Pancreas (tissue), 10 donors: ENCODE results near the gene SLC30A1. TPM values are rescaled to one million over a fixed set of nuclear protein-coding genes. Genes with fewer than 3 reads are reported as not detected.
A peak's percentile ranks its signal among the peaks of the same experiment; 100 is the strongest.

Source experiments
- ATAC-seq, 4 donors: fragments of 200-7000 bp; cut with Tn5 transposase; one replicate each; pipeline versions ENCODE4 v1.8.0 to v1.9.1; 2020; ENCODE audit warnings: mild to moderate bottlenecking in 4 of 4, moderate library complexity in 4 of 4
- DNase-seq, 6 donors: peaks; one replicate each; pipeline ENCODE4 v3.0.0-alpha.2; 2020
- FAIRE-seq: peaks from 2 replicates; lab custom pipeline; 2012; peaks lifted over from hg19 to GRCh38; lab: Jason Lieb, UNC
- H3K27ac ChIP-seq, 4 donors: fragments of 200-600 bp; sonication (generic); 1 replicate in 3 of 4; 2 replicates in 1 of 4; pipeline versions ENCODE4 v1.5.0 to v1.8.0; 2020
- H3K27me3 ChIP-seq, 4 donors: fragments of 200-600 bp; one replicate each; pipeline ENCODE4 v1.8.0; 2021
- H3K36me3 ChIP-seq, 3 donors: fragments of 200-600 bp; sonication (generic) in 1 of 3; one replicate each; pipeline versions ENCODE4 v1.5.0 to v1.8.0; 2020 to 2021
- H3K4me1 ChIP-seq, 3 donors: fragments of 200-600 bp; one replicate each; pipeline ENCODE4 v1.8.0; 2021
- H3K4me3 ChIP-seq, 4 donors: fragments of 200-600 bp; sonication (generic) in 2 of 4; one replicate each; pipeline versions ENCODE4 v1.5.0 to v1.8.0; 2020 to 2021
- H3K9me3 ChIP-seq, 4 donors: fragments of 200-600 bp; one replicate each; pipeline ENCODE4 v1.8.0; 2021
- WGBS, 2 donors: extraction: QIAGEN DNeasy Blood & Tissue Kit; methylation state at CpG; one replicate each; pipeline ENCODE4 v1.1.7; 2013; 5-methylcytosine and 5-hydroxymethylcytosine counted together
- intact Hi-C, 3 donors: fragments of 100-400 bp; cut with DNase I; formaldehyde crosslinking; loops; one replicate each; pipeline versions ENCODE4 v1.11.1 to v1.14.2; 2022
- polyA plus RNA-seq, 2 donors: library from polyadenylated mRNA; stranded (reverse); fragments of 200-250 nt; gene quantifications; one replicate each; pipeline ENCODE4 v1.2.3, GENCODE V29; 2013
- total RNA-seq, 6 donors: library from RNA; stranded (reverse); fragmentation: NEBNext Ultra II Directional in 4 of 6; extraction: Animal tissue kit (Norgen Biotek cat#: 25700) in 4 of 6; gene quantifications; one replicate each; pipeline versions ENCODE4 v1.2.1 to v1.2.4, GENCODE V29; 2021 to 2023
- TF ChIP-seq, protein P1 (sequence below), 4 donors: fragments of 200-600 bp; sonication (generic) in 3 of 4; IDR thresholded peaks; one replicate each; pipeline versions ENCODE4 v1.5.0 to v1.8.0; 2021; ENCODE audit warnings: antibody characterized with exemption in 4 of 4
- donor health status: healthy with polysubstance abuse.
- donor health status: DM: no; HTN: no; CAD: no; lungs with moderate emphysema.
- donor health status: DM: no; HTN: no; CAD: no.
- donor health status: control.
- donor health status: control.
- donor health status: Bipolar disorder and iron deficiency.
- donor health status: DM: yes; HTN: yes; CAD: no.
- donor health status: DM: no; HTN: no; CAD: no.
- donor health status: DM: no; HTN: no; CAD: no.
- donor health status: DM: yes; HTN: yes; CAD: no.

SLC30A1 gene
- total and polyA plus RNA-seq, 8 donors, result 1.5 to 19.5 (median 8.0) TPM

DNA sequence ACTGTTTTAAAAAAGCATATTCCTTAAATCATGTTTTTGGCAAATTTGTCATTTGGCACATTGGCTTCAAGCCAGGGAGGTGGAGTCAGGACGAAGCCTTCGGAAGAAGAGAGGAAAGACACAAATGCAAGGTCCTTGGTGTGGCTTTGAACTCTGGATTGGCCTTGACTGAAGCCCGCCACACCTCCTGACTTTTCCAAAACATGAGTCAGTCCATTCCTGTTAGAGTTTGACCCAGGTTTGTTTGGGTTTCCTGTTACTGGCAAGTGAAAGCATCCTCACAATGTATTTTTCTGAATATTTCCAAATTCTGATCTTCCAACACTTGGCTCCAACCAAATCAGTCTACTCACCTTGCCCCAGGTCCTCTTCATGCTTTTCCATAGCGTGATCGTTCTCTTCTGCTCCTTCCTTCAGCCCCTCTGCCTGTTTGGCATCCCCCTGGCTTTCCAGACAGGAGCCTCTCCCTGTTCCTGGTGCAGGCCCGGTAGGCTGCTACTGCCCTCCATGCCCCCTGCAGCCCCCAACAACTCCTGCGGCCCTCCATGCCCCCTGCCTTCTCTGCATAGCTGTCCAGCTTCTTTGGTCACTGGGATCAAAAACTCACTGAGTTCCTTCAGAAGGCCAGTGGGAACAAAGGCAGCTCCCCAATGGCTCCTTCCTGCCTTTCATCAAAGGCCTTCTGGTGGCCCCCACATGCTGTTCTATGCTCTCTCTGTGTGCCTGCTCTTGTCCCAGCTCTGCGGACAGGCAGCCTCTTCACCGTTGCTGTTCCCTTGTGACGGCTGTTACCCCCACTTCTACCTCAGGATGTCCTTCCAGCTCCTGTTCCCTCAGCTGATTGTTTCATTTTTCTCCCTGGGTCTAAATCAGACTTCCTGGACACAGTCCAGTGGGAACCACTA lies 30.4 kb upstream of the SLC30A1 start:
- no peak for DNase-seq
- FAIRE-seq, result no peak
- Histone ChIP-seq H3K4me3 (no peak overlapping the region), H3K9me3 (no peaks in the 10 kb centered on the region), H3K4me1 (peaks cover 0 to 5% (median 0%) of the 10 kb centered on the region in 3 donors), H3K36me3 (no peaks in the 10 kb centered on the region), H3K27me3 (no peaks in the 10 kb centered on the region), H3K27ac (no peak overlapping the region)
- TF ChIP-seq, protein P1, sequence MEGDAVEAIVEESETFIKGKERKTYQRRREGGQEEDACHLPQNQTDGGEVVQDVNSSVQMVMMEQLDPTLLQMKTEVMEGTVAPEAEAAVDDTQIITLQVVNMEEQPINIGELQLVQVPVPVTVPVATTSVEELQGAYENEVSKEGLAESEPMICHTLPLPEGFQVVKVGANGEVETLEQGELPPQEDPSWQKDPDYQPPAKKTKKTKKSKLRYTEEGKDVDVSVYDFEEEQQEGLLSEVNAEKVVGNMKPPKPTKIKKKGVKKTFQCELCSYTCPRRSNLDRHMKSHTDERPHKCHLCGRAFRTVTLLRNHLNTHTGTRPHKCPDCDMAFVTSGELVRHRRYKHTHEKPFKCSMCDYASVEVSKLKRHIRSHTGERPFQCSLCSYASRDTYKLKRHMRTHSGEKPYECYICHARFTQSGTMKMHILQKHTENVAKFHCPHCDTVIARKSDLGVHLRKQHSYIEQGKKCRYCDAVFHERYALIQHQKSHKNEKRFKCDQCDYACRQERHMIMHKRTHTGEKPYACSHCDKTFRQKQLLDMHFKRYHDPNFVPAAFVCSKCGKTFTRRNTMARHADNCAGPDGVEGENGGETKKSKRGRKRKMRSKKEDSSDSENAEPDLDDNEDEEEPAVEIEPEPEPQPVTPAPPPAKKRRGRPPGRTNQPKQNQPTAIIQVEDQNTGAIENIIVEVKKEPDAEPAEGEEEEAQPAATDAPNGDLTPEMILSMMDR (IDR thresholded peaks at IDR 0.05), result no peak
- 82 to 84% methylated on average over 10 of the region's 10 CpGs for WGBS, 2 donors
- intact Hi-C loops, result no loop called here
- no peak for ATAC-seq

DNA sequence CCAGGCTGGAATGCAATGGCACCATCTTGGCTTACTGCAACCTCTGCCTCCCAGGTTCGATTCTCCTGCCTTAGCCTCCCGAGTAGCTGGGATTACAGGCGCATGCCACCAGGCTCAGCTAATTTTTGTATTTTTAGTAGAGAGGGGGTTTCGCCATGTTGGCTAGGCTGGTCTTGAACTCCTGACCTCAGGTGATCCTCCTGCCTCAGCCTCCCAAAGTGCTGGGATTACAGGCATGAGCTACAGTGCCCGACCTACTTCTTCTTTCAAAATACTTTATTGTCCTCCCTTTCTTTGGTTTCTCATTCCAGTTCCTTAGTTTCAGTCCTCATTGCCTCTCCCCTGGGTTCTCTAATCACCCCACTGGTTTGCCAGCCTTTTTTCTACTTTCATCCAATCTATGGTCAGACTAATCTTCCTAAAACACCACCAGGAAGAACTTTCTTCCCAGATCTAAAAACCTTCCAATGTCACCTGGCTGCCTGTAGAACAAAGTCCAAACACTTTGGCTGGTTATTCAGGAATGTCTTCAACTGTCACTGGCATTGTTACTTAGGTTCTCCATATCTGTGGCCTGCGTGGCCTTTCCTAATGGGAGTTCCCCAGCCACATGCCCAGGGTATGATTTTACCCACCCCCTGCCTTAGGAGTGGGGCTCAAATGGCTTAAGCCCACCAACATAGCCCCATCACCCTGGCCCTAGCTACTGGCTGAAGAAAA lies 29.0 kb upstream of the SLC30A1 start:
- ATAC-seq, result peak in 2 of 4 donors; percentile 39 to 53
- 83% methylated on average over 6 of the region's 6 CpGs for WGBS, 2 donors
- no peak for DNase-seq
- Histone ChIP-seq H3K4me3 (no peak overlapping the region), H3K9me3 (no peaks in the 10 kb centered on the region), H3K4me1 (peaks cover 0 to 5% (median 0%) of the 10 kb centered on the region in 3 donors), H3K27me3 (no peaks in the 10 kb centered on the region), H3K36me3 (no peaks in the 10 kb centered on the region), H3K27ac (no peak overlapping the region)
- intact Hi-C loops, result no loop called here
- TF ChIP-seq, protein P1 (IDR thresholded peaks at IDR 0.05), result no peak
- FAIRE-seq, result no peak

DNA sequence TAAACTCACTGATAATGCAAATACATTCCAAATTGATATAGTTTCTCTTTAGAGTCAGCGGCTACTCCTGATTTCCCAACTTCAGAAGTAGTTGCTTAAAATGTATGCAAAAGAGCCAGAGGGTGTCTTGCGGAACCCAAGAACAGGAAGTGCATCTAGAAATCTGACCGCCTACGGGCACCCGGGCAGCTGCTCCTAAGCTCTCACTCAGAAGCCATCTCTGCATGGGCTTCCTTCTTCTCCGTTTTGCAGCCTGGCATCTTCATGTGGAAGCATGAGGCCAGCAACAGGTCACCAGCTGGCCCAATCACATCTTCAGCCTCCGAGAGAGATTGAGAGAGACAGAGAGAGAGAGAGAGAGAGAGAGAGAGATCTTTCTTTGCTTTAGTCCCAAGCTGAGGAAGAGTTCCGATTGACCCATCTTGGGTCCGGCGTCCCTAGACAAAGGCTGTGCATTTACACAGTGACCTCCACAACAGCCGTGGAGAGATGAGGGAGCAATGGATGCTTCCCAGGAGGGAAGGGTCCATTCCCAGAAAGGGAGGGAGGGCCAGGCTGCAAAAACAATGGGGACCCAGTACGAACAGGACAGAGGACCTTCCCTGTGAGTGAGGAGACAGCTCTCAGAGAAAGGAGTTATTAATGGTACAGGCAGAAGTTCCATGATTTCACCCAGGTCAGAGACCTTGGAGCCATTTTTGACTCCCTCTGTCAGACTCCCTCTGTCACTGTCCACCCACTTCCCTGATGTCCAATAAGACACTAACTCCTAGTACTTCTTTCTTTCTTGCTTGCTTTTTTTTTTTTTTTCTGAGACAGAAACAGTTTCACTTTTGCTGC lies 28.2 kb upstream of the SLC30A1 start:
- H3K4me1 ChIP-seq, result peaks cover 0 to 5% (median 0%) of the 10 kb centered on the region in 3 donors
- WGBS, 2 donors, result 79 to 88% methylated on average over 12 of the region's 12 CpGs
- no peaks in the 10 kb centered on the region for H3K36me3 ChIP-seq
- DNase-seq (no peak), ATAC-seq (peak in 3 of 4 donors; percentile 22 to 75 (median 75)), FAIRE-seq (no peak)
- H3K27ac ChIP-seq, result peak overlapping the region in 2 of 4 donors; percentile 37 to 44
- TF ChIP-seq, protein P1 (IDR thresholded peaks at IDR 0.05), result no peak
- intact Hi-C loops, result no loop called here
- H3K27me3 ChIP-seq, result no peaks in the 10 kb centered on the region
- H3K9me3 ChIP-seq, result no peaks in the 10 kb centered on the region
- H3K4me3 ChIP-seq, result no peak overlapping the region

DNA sequence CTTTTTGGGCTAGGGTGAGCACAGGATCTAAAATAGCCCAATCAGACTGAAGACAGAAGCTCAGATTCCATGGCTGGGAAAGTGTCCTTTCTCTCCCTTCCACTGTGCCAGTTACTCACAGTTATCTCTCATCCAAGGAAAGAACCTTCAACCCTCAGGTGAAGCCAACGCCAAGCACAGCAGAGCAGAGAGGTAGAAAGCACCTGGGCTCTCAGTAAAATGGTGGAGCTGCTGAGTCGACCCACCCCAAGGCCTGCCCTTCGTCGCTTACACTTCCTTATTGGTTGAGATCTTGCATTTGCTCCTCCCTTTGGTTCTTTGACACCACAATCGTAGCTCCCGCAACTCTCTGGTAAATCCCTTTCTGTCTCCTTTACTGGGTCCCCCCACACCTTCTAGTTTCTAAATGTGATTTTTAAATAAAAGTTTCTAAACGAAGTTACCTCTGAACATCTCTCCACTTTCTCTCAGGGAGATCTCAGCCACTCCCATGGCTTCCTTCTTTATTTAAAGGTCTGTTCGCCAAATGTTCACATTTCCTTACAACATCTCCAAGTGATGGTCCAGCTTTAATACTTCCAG lies 27.5 kb upstream of the SLC30A1 start:
- peak overlapping the region in 2 of 4 donors; percentile 34 for H3K27ac ChIP-seq
- intact Hi-C loops, result no loop called here
- WGBS, 2 donors, result 87 to 88% methylated on average over 8 of the region's 8 CpGs
- ATAC-seq (peak in 2 of 4 donors; percentile 59 to 68), DNase-seq (no peak), FAIRE-seq (no peak)
- H3K27me3 ChIP-seq, result no peaks in the 10 kb centered on the region
- no peaks in the 10 kb centered on the region for H3K9me3 ChIP-seq
- TF ChIP-seq, protein P1 (IDR thresholded peaks at IDR 0.05), result no peak
- no peaks in the 10 kb centered on the region for H3K36me3 ChIP-seq
- H3K4me3 ChIP-seq, result no peak overlapping the region
- H3K4me1 ChIP-seq, result peaks cover 0 to 5% (median 0%) of the 10 kb centered on the region in 3 donors
